Measurements from ENCODE around the gene FMO5. TPM values are rescaled to one million over a fixed set of nuclear protein-coding genes. Genes with fewer than 3 reads are reported as not detected.

FMO5 gene
- polyA plus RNA-seq, 1 donor (not counting 4 experiments of a cell fraction or from before 2014, with no cell fraction given): 0.31 TPM

GRCh38 chr1:147243841-147244240 is 18.7 kb upstream of the FMO5 start:
- H3K9ac ChIP-seq (ENCODE audit: control insufficient read depth, extremely low read depth, insufficient read depth, low read length): peak overlapping the region; percentile 91
- peak overlapping the region; percentile 81 to 93 (median 92) for H3K4me3 ChIP-seq (ENCODE audit: control insufficient read depth in 2 of 3, extremely low read depth in 1 of 3, insufficient read depth in 2 of 3, low read depth in 1 of 3, low read length in 3 of 3)
- H3K36me3 ChIP-seq (ENCODE audit: control insufficient read depth in 2 of 2, extremely low read depth in 1 of 2, insufficient read depth in 2 of 2, low read length in 2 of 2): peaks cover 0 to 5% of the 10 kb centered on the region in 2 experiments
- no peaks in the 10 kb centered on the region for H3K27me3 ChIP-seq (ENCODE audit: control insufficient read depth, extremely low read depth, insufficient read depth, low read length)
- H3K4me2 ChIP-seq (ENCODE audit: control insufficient read depth, extremely low read depth, insufficient read depth, low read depth, low read length): peak overlapping the region; percentile 81
- DNase-seq (ENCODE audit: low read depth, low spot score) (no peak), FAIRE-seq (no peak)
- dilution Hi-C loops (cut with MboI; ENCODE audit: extremely low pct_ligation_motif_present, low sequenced_read_pairs): no loop called here
- peaks cover 60% of the 10 kb centered on the region for H3K79me2 ChIP-seq (ENCODE audit: control insufficient read depth, insufficient read depth, low read length)
- H2AFZ ChIP-seq (ENCODE audit: control insufficient read depth, low read length): no peak overlapping the region
- no peaks in the 10 kb centered on the region for H3K9me3 ChIP-seq (ENCODE audit: control insufficient read depth, low read depth, low read length)
- peaks cover 6% of the 10 kb centered on the region for H4K20me1 ChIP-seq (ENCODE audit: control insufficient read depth, extremely low read depth, insufficient read depth, low read length)
- H3K27ac ChIP-seq (ENCODE audit: control insufficient read depth, insufficient read depth, low read length): peak overlapping the region; percentile 80
- TF ChIP-seq, protein P1, sequence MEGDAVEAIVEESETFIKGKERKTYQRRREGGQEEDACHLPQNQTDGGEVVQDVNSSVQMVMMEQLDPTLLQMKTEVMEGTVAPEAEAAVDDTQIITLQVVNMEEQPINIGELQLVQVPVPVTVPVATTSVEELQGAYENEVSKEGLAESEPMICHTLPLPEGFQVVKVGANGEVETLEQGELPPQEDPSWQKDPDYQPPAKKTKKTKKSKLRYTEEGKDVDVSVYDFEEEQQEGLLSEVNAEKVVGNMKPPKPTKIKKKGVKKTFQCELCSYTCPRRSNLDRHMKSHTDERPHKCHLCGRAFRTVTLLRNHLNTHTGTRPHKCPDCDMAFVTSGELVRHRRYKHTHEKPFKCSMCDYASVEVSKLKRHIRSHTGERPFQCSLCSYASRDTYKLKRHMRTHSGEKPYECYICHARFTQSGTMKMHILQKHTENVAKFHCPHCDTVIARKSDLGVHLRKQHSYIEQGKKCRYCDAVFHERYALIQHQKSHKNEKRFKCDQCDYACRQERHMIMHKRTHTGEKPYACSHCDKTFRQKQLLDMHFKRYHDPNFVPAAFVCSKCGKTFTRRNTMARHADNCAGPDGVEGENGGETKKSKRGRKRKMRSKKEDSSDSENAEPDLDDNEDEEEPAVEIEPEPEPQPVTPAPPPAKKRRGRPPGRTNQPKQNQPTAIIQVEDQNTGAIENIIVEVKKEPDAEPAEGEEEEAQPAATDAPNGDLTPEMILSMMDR (optimal IDR thresholded peaks at IDR 0.05 in 1 of 3, IDR thresholded peaks at IDR 0.05 in 1 of 3, conservative IDR thresholded peaks at IDR 0.05 in 1 of 3; ENCODE audit: extremely low read depth in 1 of 3, insufficient read depth in 2 of 3, low read length in 3 of 3): no peak
- TF ChIP-seq EZH2 (IDR thresholded peaks at IDR 0.05; ENCODE audit: low read length): no peak
- peaks cover 17% of the 10 kb centered on the region for H3K4me1 ChIP-seq (ENCODE audit: control insufficient read depth, extremely low read depth, insufficient read depth, low read length)
- H3K9me1 ChIP-seq (ENCODE audit: control insufficient read depth, extremely low read depth, insufficient read depth, low read length): peaks cover 2% of the 10 kb centered on the region

DNA sequence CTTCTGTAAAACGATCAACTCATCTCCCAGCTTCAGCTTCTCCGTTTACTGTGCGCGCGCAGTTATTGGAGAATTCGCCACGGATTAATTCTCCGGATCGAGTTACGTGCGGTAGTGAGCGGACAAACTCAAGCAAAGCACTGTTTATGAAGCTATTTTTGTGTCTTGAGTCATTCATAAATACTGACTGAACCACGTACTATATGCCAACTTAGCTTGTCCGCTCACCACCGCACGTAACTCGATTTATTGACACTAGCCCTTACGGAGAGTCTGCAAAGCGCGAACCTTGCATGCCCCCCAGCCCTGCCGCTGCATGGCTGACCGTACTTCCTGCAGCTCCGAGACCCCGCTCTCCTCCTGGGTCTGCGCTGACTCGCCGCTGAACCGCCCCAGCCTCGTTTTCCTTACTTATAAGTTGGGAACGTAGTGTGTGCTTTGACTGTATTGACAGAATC is 18.1 kb upstream of the FMO5 start:
- Histone ChIP-seq H3K36me3 (ENCODE audit: control insufficient read depth in 2 of 2, extremely low read depth in 1 of 2, insufficient read depth in 2 of 2, low read length in 2 of 2) (peaks cover 0 to 5% of the 10 kb centered on the region in 2 experiments), H4K20me1 (ENCODE audit: control insufficient read depth, extremely low read depth, insufficient read depth, low read length) (peaks cover 6% of the 10 kb centered on the region), H3K27me3 (ENCODE audit: control insufficient read depth, extremely low read depth, insufficient read depth, low read length) (no peaks in the 10 kb centered on the region), H3K4me1 (ENCODE audit: control insufficient read depth, extremely low read depth, insufficient read depth, low read length) (peaks cover 17% of the 10 kb centered on the region), H3K9me3 (ENCODE audit: control insufficient read depth, low read depth, low read length) (no peaks in the 10 kb centered on the region), H3K4me2 (ENCODE audit: control insufficient read depth, extremely low read depth, insufficient read depth, low read depth, low read length) (peak overlapping the region; percentile 81), H3K79me2 (ENCODE audit: control insufficient read depth, insufficient read depth, low read length) (peaks cover 55% of the 10 kb centered on the region), H3K27ac (ENCODE audit: control insufficient read depth, insufficient read depth, low read length) (peak overlapping the region; percentile 80), H3K4me3 (ENCODE audit: control insufficient read depth in 2 of 3, extremely low read depth in 1 of 3, insufficient read depth in 2 of 3, low read depth in 1 of 3, low read length in 3 of 3) (peak overlapping the region; percentile 81 to 93 (median 92)), H2AFZ (ENCODE audit: control insufficient read depth, low read length) (peak overlapping the region; percentile 74), H3K9ac (ENCODE audit: control insufficient read depth, extremely low read depth, insufficient read depth, low read length) (peak overlapping the region; percentile 91), H3K9me1 (ENCODE audit: control insufficient read depth, extremely low read depth, insufficient read depth, low read length) (peaks cover 2% of the 10 kb centered on the region)
- dilution Hi-C loops (cut with MboI; ENCODE audit: extremely low pct_ligation_motif_present, low sequenced_read_pairs): no loop called here
- no peak for DNase-seq (ENCODE audit: low read depth, low spot score)
- no peak for FAIRE-seq
- TF ChIP-seq, protein P1 (optimal IDR thresholded peaks at IDR 0.05 in 1 of 3, IDR thresholded peaks at IDR 0.05 in 1 of 3, conservative IDR thresholded peaks at IDR 0.05 in 1 of 3; ENCODE audit: extremely low read depth in 1 of 3, insufficient read depth in 2 of 3, low read length in 3 of 3): peak in 1 of 3 experiments; percentile 1
- TF ChIP-seq EZH2 (IDR thresholded peaks at IDR 0.05; ENCODE audit: low read length): no peak

All from keratinocyte (primary cell).